Left ventricle myocardium superior (tissue), 1 donor: ENCODE data around the gene DDO. TPM values are rescaled to one million over a fixed set of nuclear protein-coding genes. Genes with fewer than 3 reads are reported as not detected.
"Not testable (repeated sequence)": the region's sequence is repeated elsewhere in the genome, so short reads cannot be mapped to it uniquely, and the experiment has no call there.

Experiments
- ATAC-seq: fragments of 200-7000 bp; cut with Tn5 transposase; one replicate; pipeline ENCODE4 v1.9.1; 2020; ENCODE audit warnings: mild to moderate bottlenecking, moderate library complexity
- DNase-seq: peaks from one replicate; pipeline ENCODE4 v3.0.0-alpha.2; 2020
- intact Hi-C: fragments of 100-400 bp; cut with micrococcal nuclease; formaldehyde crosslinking; loops from one replicate; pipeline ENCODE4 v1.11.0; 2022
- long read RNA-seq: library from polyadenylated mRNA; unstranded; transcript quantifications from one replicate; pipeline ENCODE4 v2.0.0, GENCODE V29; 2021
- total RNA-seq: library from RNA; stranded (reverse); fragmentation: NEBNext Ultra II Directional; extraction: Animal tissue kit (Norgen Biotek cat#: 25700); gene quantifications from one replicate; pipeline ENCODE4 v1.2.1, GENCODE V29; 2021
- donor health status: DM: no; HTN: yes; CAD: no; lungs with severe emphysema.

DDO gene
- total RNA-seq: 31.5 TPM
- long read RNA-seq, transcript DDO-202 (5 exons, 2,130 nt): major isoform, 28 of 60 reads
- long read RNA-seq, transcript DDO-201 (4 exons, 1,953 nt): minor isoform, 26 of 60 reads
- long read RNA-seq, partial matches to known transcripts: 1 of 60 reads
- long read RNA-seq, other reads (novel, unspliced or antisense): 5 of 60 reads

DNA sequence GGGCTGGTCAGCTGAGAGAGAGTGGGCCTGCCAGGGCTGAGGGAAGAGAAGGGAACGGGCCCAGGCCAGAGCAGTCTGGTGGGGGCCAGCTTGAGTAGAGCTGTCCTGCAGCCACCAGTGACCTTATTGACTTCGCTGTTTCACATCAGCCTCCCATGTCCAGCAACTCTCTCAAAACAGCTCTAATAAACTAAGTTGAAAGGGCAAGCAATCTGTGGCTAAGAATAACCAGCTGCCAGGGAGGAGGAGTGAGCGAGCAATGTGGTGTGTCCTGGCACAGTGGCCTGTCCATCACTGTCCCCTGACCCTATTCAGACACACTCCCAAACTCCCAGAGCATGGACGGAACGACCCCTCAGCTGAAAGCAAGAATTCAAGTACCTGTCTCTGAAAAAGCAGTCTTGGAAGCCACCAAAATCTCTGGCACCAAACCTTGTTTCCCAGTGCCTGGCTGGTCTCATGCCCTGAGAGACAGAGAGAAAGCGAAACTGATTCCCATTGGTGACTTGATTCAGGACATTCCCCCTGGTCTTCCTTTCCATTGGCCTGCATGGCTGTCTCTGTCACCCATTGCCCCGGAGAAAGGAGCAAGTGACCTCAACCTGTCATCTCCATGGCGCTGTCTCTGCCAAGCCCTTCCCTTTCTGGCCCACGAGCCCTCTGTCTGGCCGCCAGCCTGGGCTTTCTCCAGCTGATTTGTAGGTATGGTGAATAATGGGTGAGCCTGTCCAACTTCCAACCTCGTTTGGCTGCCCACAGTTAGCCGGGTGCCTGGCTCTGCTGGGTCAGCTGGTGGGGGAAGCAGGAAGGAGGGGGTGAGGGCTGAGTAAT, at the start of gene DDO:
Gene DDO, minus strand, starts transcription at position 490 of the 831 bp plus-strand sequence. CDS start 2,113 bp downstream, outside the sequence.
- DNase-seq (peak; percentile 90), ATAC-seq (peak; percentile 95)
- intact Hi-C loops: no loop called here

DNA sequence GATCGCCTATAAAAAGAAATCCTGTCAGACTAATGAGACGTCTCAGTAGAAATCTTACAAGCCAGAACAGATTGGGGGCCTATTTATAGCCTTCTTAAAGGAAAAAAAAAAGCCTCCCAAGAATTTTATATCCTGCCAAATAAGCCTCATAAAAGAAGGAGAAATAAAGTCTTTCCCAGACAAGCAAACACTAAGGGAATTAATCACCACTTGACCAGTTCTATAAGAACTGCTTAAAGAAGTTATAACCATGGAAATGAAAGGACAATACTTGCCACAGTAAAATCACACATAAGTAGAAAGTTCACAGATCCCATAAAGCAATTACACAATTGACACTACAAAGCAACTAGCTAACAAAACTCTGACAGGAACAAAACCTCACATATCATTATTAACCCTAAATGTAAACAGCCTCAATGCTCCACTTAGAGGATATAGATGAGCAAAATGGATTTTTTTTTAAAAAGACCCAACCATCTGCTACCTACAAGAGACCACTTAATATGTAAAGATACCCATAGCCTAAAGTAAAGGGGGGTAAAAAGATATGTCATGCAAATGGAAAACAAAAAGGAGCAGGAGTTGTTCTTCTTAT, 47.6 kb upstream of the DDO start:
- ATAC-seq: no peak
- intact Hi-C loops: no loop called here
- no peak for DNase-seq

GRCh38 chr6:110461376-110461775, 46.0 kb upstream of the DDO start:
- intact Hi-C loops: no loop called here
- ATAC-seq (no peak), DNase-seq (no peak)

DNA sequence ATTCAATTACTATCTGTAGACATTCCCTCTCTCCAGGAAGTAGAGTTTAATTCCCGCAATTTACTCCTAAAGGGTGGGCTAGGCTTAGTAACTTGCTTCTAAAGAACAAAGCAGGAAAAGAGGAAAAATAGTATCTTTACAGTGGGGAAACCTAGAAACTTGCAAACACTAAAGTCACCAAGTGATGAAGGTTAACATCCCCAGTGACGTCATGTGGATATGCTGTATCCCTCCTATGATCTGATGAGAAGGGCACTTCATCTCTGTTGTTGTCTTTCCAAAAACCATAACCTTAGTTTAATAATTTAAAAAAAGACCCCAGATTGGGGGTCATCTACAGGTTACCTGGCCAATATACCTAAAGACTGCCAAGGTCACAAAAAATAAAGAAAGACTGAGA, 43.8 kb upstream of the DDO start:
- intact Hi-C loops: no loop called here
- ATAC-seq (no peak), DNase-seq (no peak)

DNA sequence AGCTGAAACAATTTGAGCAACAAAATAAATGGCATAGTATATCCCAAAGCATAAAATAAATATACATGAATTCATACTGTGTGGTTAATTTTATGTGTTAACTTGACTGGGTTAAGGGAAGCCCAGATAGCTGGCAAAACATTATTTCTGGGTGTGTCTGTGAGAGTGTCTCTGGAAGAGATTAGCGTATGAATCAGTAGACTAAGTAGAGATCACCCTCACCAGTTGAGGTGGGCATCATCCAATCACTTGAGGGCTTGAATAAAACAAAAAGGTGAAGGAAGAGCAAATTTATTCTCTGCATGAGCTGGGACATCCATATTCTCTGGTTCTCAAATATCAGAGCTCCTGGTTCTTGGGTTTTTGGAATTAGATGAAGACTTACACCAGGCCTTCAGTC, 43.1 kb upstream of the DDO start:
- intact Hi-C loops: no loop called here
- ATAC-seq (no peak), DNase-seq (no peak)

DNA sequence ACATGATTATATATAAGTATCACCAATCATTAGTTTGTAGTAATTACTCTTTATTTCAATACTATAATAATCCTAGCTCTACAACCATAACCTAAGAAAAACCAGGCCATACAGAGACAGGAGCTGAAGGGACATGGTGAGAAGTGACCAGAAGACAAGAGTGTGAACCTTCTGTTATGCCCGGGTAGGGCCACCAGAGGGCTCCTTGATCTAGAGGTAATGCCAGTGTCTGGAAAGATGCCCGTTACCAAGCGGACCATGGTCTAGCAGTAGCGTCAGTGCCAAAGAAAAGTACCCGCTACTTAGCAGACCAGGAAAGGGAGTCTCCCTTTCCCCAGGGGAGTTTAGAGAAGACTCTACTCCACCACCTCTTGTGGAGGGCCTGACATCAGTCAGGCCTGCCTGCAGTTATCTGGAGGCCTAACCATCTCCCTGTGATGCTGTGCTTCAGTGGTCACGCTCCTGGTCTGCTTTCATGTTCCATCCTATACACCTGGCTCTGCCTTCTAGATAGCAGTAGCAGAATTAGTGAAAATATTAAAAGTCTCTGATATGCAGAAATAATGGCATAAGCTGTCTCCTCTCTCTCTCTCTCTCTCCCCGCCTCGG, 42.3 kb upstream of the DDO start:
- ATAC-seq, intact Hi-C loops: not testable (repeated sequence)
- peak; percentile 37 for DNase-seq

GRCh38 chr6:110456694-110457093, 41.3 kb upstream of the DDO start:
- ATAC-seq: no peak
- no peak for DNase-seq
- intact Hi-C loops: no loop called here

DNA sequence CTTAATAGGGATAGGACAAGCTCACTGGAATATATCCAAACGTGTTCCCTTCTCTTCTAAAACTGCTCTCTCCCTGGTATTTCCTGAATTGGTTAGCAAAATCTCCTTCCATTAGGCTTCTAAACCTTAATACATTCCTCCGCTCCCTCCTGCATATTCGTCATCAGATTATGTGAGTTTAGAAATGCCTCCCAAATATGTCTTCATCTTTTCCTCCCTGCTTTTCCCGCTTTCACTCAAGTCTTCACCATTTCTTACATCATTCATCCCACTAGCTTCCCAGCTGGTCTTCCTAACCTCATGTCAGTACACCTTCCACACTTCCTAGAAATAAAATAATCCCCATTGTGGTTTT, 34.1 kb upstream of the DDO start:
- DNase-seq (no peak), ATAC-seq (no peak)
- intact Hi-C loops: no loop called here

DNA sequence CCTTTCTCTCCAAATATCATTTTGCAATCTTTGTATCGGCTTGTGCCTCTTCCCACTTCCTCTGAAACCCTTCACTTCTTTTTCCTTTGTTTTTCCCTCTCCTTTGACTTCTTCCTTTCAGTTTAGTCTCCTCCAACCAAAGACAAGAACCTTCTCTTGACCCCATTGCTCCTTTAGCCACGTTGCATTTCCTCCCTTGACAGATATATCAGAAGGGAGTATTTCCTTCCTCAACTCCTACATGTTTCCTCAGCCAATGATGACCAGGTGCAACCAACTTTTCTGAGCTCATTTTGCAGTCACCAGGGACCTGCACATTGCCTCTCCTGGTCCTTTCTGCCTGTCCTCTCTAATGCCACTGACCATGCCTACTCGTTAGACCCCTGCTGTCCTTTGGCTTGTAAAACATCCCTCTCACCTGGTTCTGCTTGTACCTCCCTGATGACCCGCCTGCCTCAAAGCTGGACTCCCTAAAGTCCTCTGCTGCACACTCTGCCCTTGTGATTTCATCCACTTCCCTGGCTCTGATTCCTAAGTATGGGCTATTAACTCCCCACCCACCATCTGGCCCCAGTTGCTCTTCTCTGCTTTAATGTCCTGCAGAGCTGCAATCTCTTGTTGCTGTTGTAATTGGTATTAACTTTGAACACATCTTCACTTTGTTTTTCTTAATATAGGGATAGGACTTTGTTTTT, 33.6 kb upstream of the DDO start:
- intact Hi-C loops: no loop called here

DNA sequence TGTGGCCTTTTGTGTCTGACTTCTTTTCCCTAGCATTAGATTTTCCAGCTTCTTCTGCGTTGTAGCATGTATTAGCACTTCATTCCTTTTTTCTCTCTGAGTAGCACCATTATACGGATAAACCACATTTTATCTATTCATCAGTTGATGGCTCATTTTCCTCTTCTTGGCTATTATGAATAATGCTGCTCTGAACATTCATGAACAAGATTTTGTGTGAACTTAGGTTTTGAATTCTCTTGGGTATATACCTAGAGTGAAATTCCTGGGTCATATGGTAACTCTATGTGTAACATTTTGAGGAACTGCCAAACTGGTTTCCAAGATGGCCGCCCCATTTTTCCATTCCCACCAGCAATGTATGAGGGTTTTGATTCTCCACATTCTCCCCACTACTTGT, 32.4 kb upstream of the DDO start:
- intact Hi-C loops: no loop called here
- ATAC-seq (no peak), DNase-seq (no peak)

More for the DNA sequence above, 33.6 kb upstream of the DDO start:
- no peak for ATAC-seq
- DNase-seq: no peak

DNA sequence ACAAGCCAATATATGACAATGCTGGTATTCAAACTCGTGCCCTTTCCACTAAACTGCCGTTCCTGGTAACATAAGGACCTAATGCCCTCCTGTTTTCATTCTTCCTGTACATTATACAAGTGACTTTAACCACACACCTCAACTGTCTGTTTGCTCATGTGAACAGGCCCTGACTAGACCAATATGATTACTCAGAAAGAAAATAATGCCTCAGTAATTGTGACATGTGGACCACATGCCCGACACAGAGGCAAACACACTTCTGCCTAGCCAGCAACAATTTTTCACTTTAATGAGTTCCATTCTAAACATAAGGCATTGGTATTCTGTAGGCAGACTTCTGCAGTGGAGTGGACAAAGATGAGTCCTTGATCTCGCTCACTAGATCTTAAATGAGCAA, 31.0 kb upstream of the DDO start:
- ATAC-seq (no peak), DNase-seq (no peak)
- intact Hi-C loops: no loop called here

- no peak for ATAC-seq
Measured at GRCh38 chr6:110440026-110440425, 24.7 kb upstream of the DDO start.

DNA sequence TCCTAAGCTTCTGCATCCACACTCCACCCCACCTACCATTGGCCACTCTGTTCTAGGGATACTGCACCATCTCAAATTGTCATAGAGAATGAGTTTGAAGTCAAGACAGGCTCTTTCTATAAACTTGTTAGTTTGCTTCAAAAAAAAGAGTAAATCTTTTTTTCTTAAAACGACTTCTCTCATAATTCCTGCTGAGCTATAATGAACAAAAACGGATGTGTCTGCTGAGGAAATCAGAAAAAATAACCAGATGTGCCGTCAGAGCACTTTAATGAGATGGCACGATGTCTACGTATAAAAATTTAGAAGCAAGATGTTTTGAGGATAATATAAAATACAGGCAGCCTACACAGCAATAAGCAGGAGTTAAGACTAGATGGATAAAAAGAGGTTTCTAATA, 24.0 kb upstream of the DDO start:
- ATAC-seq: no peak
- DNase-seq: no peak
- intact Hi-C loops: no loop called here

More at GRCh38 chr6:110440026-110440425, 24.7 kb upstream of the DDO start:
- DNase-seq: no peak
- intact Hi-C loops: no loop called here

DNA sequence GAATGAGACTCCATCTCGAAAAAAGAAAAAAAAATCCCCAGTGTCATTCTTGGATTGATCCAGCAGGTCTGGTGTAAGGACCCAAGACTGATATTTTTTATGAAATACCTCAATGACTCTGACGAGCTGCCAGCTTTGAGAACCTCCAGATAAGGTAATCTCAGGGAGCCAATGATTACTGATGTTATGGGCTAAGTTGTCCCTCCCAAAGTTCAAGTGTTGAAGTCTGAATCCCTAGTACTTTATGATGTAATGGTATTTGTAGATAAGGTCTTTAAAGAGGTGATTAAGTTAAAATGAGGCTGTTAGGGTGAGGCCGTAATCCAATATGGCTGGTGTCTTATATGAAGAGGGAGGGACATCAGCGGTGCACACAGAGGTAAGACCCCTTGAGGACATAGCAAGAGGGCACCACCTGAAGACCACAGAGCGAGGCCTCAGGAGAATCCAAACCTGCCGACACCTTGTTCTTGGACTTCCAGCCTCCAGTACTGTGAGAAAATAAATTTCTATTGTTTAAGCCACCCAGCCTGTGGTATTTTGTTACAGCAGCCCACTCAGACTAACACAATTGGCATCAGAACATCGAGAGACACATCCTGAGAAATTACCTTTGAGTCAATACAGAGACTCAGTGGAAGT, 19.7 kb upstream of the DDO start:
- ATAC-seq: no peak
- DNase-seq: no peak
- intact Hi-C loops: no loop called here

DNA sequence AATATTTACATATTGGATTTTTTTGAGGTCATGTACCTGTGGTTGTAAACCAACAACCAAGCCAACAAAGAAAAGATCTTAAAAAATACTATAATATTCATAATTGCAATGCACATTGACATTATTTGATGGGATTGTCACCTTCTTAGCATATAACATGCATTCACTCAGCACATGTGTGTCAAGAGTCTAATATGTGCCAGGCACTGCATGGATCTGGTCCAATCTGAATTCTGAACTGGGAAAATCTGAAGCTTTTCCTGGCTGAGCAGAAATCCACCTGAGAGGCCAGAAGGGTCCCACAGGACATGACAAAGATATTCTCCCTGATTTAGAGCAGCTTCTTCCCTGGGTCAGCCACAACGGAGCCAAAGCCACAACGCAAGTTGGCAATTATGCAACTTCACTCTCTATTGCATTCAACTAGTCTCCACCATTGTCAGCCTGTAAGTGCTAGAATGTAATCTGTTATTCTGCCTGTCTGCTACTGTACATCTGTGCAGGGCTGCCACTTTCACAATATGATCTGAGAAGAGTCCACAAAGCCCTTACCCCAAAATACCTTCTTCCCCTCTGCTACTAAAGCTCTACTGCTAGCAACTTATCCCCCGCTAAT, 17.0 kb upstream of the DDO start:
- intact Hi-C loops: no loop called here
- DNase-seq (no peak), ATAC-seq (no peak)

DNA sequence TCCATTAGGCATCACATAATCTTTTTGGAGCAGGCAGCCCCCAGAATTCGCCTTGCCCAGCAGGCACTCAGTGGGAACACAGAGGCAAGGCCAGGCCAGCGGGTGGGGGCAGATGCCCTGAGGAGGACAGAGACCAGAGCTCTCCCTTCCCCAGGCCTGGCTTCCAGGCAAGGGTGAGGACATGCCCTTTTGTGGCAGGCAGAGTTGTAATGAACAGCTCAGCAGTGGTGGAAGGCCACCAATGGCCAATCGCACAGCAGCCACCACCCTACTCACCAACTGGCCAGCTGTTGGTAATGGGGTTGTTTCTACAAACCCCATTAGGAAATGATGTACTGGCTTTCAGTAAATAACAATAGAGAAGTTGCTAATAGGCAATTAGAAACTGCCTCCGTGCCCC, 15.4 kb upstream of the DDO start:
- ATAC-seq (no peak), DNase-seq (no peak)
- intact Hi-C loops: no loop called here

GRCh38 chr6:110430236-110430635, 14.9 kb upstream of the DDO start:
- intact Hi-C loops: no loop called here
- DNase-seq (no peak), ATAC-seq (no peak)

DNA sequence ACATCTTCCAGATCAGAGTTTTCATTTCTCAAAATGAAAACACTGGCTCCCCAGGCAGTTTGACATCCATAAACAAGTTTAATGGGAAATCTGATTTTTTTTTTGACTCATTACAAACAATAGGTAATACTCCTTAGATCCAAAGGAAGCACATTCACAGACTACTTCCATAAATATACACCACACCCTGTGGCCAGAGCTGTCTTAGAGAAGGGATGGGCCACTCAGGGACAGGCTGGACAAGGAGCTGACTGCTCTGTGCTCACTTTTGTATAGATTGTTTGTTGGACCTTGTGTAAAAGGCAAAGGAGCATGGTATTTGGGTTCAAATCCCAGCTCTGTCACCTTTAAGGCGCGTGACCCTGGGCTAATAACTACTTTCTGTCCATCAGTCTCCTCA, 12.8 kb upstream of the DDO start:
- DNase-seq: no peak
- no peak for ATAC-seq
- intact Hi-C loops: no loop called here

DNA sequence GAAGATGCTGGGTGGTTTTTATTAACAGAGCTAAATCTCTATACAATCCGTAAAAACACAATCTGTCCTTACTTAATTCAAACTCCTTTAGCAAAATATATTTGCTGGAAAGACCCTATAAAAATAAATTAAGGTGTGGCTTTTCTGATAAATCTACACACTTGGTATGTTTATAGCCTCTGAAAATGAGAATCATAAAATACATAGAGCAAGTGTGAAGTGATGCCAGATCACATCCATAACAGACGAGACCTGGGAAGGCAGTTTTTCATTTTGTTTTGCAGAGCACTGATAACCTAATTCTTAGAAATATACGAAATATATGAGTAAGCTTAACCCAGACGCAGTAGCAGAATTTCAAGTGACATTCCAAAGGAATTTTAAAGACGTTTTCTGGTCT, 10.4 kb upstream of the DDO start:
- no peak for DNase-seq
- intact Hi-C loops: no loop called here
- no peak for ATAC-seq
